ENCODE results near the gene GAS2L1. TPM values are rescaled to one million over a fixed set of nuclear protein-coding genes. Genes with fewer than 3 reads are reported as not detected.

GAS2L1 gene
- total RNA-seq, 1 experiment from 2014 or later = 28.3 TPM

DNA sequence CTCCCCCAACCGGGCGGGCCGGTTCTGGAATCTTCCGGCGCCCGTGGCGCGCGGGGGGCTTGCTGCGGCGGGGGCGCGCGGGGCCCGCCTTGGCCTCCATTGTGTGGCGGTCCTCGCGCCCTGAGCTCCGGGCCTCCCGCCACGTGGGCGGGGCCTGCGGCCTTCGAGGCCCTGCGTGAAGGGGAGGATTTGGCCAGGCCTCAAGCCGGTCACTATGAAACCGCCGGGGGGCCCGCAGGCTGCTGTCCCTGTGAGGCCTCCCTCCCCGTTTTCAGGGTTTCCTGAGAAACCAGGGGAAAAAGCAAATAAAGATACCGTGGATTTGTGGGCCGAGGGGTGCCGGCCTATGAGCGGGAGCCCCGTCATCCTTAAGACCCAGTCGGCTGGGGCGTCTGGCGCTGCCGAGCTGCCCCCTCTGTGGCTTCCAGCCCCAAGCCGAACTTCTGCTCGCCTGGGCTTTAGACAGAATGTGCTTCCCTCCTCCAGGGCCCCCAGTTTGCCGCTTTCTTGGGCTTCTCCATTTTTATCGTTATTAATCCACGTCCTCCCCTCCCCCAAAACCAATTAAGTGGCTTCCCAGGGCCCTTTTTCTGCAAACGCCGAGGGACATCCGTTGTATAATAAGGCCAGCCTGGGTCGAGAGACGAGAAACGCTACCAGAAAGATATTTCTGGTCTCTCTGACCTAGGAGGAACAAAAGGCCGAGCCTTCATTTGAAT, 37.8 kb upstream of the GAS2L1 start:
- Histone ChIP-seq H3K4me3 (ENCODE audit: insufficient read depth, low read depth, low read length) (peak overlapping the region; percentile 99), H3K27me3 (ENCODE audit: control insufficient read depth, insufficient read depth, low read length) (no peaks in the 10 kb centered on the region), H3K36me3 (replicated peaks; ENCODE audit: control insufficient read depth, insufficient read depth, low read length) (peaks cover 44% of the 10 kb centered on the region)
- DNase-seq = peak; percentile 90

- H3K27me3 ChIP-seq (ENCODE audit: control insufficient read depth, insufficient read depth, low read length) = no peaks in the 10 kb centered on the region
- no peak for DNase-seq
- H3K36me3 ChIP-seq (replicated peaks; ENCODE audit: control insufficient read depth, insufficient read depth, low read length) = peaks cover 48% of the 10 kb centered on the region
Measured at GRCh38 chr22:29269230-29269604, 37.2 kb upstream of the GAS2L1 start.

DNA sequence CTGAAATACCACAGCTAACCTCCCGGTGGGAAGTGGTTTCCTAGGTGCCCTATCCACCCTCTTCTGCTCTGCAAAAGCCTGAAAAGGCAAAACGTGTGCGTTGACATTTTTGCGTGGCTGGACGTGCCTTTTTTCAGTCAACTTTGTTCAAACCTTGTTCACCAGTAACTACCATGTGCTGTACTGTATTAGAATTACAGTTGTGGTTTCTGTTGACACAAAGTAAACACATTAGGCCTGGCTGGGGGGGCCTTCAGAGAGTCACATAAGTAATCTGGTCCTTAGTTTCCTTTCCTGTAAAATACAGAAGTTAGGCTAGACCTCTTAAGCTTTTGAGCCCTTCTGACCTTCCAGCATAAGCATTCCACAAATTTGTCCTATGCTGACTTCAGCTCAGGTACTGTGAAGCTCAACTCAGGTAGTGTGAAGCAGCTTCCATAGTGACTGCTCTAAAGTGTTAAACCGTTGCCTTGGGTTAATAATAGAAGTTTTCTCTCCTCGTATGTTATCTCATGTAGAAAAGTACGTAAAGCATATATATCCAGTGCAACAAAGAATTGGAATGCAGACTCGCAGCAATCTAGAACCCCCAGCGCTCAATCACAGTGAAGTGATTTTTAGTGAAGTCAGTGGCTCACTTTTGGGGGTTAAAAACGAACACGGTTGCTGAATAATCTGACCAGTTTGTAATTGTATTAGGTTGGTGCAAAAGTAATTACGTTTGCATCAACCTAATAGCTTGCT, 36.5 kb upstream of the GAS2L1 start:
- no peak for DNase-seq
- Histone ChIP-seq H3K36me3 (replicated peaks; ENCODE audit: control insufficient read depth, insufficient read depth, low read length) (peaks cover 47% of the 10 kb centered on the region), H3K4me3 (ENCODE audit: insufficient read depth, low read depth, low read length) (peak overlapping the region; percentile 99), H3K27me3 (ENCODE audit: control insufficient read depth, insufficient read depth, low read length) (no peaks in the 10 kb centered on the region)

More at GRCh38 chr22:29269230-29269604, 37.2 kb upstream of the GAS2L1 start:
- peak overlapping the region; percentile 99 for H3K4me3 ChIP-seq (ENCODE audit: insufficient read depth, low read depth, low read length)

DNA sequence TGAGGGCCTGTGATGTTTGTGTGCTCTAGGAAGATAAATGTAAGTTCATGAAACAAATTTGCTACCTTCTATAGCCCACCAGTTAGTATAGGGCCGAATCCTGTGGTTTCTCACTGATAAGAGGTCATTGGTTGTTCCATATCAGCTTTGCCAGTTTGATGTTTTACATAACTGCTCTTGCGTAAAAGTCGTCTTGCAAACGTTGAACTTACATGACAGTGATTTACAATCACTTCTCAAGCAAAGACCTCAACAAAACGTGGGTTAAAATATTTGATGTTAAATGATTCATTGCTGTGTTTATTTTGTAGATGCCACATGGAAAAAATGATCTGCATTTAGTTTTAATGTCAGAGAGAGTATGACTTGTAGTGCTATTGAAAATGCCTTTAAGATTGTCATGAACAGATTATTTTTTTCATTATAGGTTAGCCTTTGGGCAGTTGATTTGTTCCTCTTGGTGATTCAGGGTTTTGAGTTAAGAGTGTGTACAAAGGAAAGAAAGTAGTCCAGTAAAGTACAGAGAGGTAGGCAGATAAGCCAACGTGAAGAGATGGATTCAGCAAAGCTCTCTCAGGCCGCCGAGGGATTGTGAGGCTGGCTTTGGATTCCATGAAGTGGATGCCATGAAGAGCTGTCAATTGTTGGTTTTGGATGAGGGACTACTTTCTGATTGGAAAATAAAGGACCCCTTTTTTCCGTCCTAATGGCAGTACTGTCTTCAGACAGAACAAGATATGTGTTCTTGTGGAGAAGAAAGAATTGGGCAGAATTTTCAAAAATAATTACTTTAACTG, 35.8 kb upstream of the GAS2L1 start:
- no peak for DNase-seq
- no peak overlapping the region for H3K4me3 ChIP-seq (ENCODE audit: insufficient read depth, low read depth, low read length)
- H3K27me3 ChIP-seq (ENCODE audit: control insufficient read depth, insufficient read depth, low read length) = no peaks in the 10 kb centered on the region
- peaks cover 49% of the 10 kb centered on the region for H3K36me3 ChIP-seq (replicated peaks; ENCODE audit: control insufficient read depth, insufficient read depth, low read length)

DNA sequence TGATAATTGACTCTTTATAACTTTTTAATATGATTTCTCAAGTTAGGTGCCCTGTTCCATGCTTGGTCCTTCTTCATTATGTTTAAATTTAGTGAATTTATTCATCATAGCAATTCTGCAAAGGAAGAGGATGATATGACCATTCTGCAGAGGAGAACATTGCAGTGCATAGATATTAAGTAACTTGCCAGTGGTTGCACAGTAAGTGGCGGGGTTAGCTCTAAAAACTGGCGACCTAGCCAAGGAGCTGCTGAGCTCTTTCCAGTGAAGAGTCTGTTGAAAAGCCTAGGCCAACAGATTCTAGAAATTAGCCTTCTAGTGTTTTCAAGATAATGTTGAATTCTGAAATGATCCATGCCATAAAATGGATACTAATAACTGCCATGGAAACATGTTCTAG, 33.8 kb upstream of the GAS2L1 start:
- peaks cover 51% of the 10 kb centered on the region for H3K36me3 ChIP-seq (replicated peaks; ENCODE audit: control insufficient read depth, insufficient read depth, low read length)
- no peak for DNase-seq
- H3K4me3 ChIP-seq (ENCODE audit: insufficient read depth, low read depth, low read length) = no peak overlapping the region
- no peaks in the 10 kb centered on the region for H3K27me3 ChIP-seq (ENCODE audit: control insufficient read depth, insufficient read depth, low read length)

DNA sequence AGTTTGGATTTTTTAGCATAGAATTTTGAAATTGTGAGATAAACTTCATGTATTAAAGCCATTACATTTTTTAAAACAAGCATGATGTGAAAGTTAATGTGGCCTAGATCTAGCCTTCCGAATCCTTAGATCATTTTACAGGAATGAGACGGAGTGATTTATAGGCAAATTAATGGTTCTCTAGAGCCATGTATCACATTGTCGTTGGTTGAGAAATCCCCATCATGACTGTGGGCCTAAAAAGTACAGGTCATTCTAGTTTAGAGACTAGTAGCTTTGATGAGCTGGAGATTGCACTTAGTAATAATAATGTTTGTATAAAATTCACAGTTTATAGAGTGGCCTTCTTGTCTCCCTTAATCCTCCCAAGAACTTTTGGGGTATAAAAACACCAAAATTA, 31.3 kb upstream of the GAS2L1 start:
- DNase-seq = no peak
- Histone ChIP-seq H3K36me3 (replicated peaks; ENCODE audit: control insufficient read depth, insufficient read depth, low read length) (peaks cover 59% of the 10 kb centered on the region), H3K4me3 (ENCODE audit: insufficient read depth, low read depth, low read length) (no peak overlapping the region), H3K27me3 (ENCODE audit: control insufficient read depth, insufficient read depth, low read length) (no peaks in the 10 kb centered on the region)

GRCh38 chr22:29275819-29276565, 30.5 kb upstream of the GAS2L1 start:
- Histone ChIP-seq H3K36me3 (replicated peaks; ENCODE audit: control insufficient read depth, insufficient read depth, low read length) (peaks cover 55% of the 10 kb centered on the region), H3K4me3 (ENCODE audit: insufficient read depth, low read depth, low read length) (no peak overlapping the region), H3K27me3 (ENCODE audit: control insufficient read depth, insufficient read depth, low read length) (no peaks in the 10 kb centered on the region)
- DNase-seq = no peak

DNA sequence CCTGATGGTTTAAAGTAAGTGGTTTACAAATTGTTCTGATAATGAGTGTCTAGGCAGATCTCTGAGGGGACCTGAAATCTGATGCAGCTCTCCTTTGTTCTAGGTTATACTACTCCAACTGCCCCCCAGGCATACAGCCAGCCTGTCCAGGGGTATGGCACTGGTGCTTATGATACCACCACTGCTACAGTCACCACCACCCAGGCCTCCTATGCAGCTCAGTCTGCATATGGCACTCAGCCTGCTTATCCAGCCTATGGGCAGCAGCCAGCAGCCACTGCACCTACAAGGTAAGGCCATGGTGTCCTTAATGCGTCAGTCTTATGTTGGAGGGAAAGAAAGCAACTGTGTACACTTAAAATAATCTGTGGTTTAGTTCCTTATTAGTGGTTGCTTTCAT, 28.5 kb upstream of the GAS2L1 start:
- Histone ChIP-seq H3K36me3 (replicated peaks; ENCODE audit: control insufficient read depth, insufficient read depth, low read length) (peaks cover 55% of the 10 kb centered on the region), H3K4me3 (ENCODE audit: insufficient read depth, low read depth, low read length) (no peak overlapping the region), H3K27me3 (ENCODE audit: control insufficient read depth, insufficient read depth, low read length) (no peaks in the 10 kb centered on the region)
- DNase-seq = no peak

GRCh38 chr22:29284196-29284595, 22.3 kb upstream of the GAS2L1 start:
- Histone ChIP-seq H3K4me3 (ENCODE audit: insufficient read depth, low read depth, low read length) (no peak overlapping the region), H3K36me3 (replicated peaks; ENCODE audit: control insufficient read depth, insufficient read depth, low read length) (peaks cover 53% of the 10 kb centered on the region), H3K27me3 (ENCODE audit: control insufficient read depth, insufficient read depth, low read length) (no peaks in the 10 kb centered on the region)
- DNase-seq = no peak

DNA sequence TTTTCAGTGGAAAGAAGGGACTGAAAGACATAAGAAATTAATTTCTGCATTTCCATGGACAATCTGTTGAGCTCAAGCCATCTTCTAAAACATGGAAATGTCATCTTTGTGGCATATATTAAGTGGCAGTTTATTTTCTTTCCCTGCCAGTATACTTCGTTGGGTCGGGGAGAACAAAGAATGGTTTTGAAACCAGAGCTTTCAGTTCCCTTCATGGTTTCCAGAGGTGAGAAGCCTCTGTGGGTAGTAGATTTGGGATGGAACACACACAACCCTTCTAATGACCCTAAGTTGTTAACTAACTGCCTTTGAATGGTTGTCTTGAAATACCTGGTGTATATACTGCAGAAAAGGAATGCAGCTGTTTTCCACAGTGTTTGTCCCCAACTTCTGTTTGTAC, 17.6 kb upstream of the GAS2L1 start:
- no peak for DNase-seq
- peaks cover 54% of the 10 kb centered on the region for H3K36me3 ChIP-seq (replicated peaks; ENCODE audit: control insufficient read depth, insufficient read depth, low read length)
- no peaks in the 10 kb centered on the region for H3K27me3 ChIP-seq (ENCODE audit: control insufficient read depth, insufficient read depth, low read length)
- H3K4me3 ChIP-seq (ENCODE audit: insufficient read depth, low read depth, low read length) = no peak overlapping the region

GRCh38 chr22:29290061-29290460, 16.4 kb upstream of the GAS2L1 start:
- Histone ChIP-seq H3K27me3 (ENCODE audit: control insufficient read depth, insufficient read depth, low read length) (no peaks in the 10 kb centered on the region), H3K4me3 (ENCODE audit: insufficient read depth, low read depth, low read length) (no peak overlapping the region), H3K36me3 (replicated peaks; ENCODE audit: control insufficient read depth, insufficient read depth, low read length) (peaks cover 52% of the 10 kb centered on the region)
- DNase-seq = no peak

GRCh38 chr22:29291215-29291614, 15.2 kb upstream of the GAS2L1 start:
- DNase-seq = no peak
- Histone ChIP-seq H3K27me3 (ENCODE audit: control insufficient read depth, insufficient read depth, low read length) (no peaks in the 10 kb centered on the region), H3K4me3 (ENCODE audit: insufficient read depth, low read depth, low read length) (no peak overlapping the region), H3K36me3 (replicated peaks; ENCODE audit: control insufficient read depth, insufficient read depth, low read length) (peaks cover 58% of the 10 kb centered on the region)

- H3K36me3 ChIP-seq (replicated peaks; ENCODE audit: control insufficient read depth, insufficient read depth, low read length) = peaks cover 64% of the 10 kb centered on the region
Measured at GRCh38 chr22:29292379-29292778, 14.1 kb upstream of the GAS2L1 start.

DNA sequence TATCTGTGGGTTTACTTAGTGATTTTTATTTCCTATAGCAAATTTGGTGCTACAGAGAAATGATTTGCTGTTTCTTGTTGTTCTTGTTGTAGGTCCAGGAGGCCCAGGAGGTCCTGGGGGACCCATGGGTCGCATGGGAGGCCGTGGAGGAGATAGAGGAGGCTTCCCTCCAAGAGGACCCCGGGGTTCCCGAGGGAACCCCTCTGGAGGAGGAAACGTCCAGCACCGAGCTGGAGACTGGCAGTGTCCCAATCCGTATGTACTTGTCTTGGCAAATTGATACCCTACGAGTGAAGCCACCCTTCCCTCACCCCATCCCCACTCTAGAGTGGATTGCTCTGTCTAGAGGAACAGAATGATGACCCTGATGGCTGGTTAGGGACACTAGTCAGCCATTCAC, 7.8 kb upstream of the GAS2L1 start:
- no peak for DNase-seq
- Histone ChIP-seq H3K36me3 (replicated peaks; ENCODE audit: control insufficient read depth, insufficient read depth, low read length) (peaks cover 51% of the 10 kb centered on the region), H3K4me3 (ENCODE audit: insufficient read depth, low read depth, low read length) (no peak overlapping the region), H3K27me3 (ENCODE audit: control insufficient read depth, insufficient read depth, low read length) (no peaks in the 10 kb centered on the region)

More at GRCh38 chr22:29292379-29292778, 14.1 kb upstream of the GAS2L1 start:
- Histone ChIP-seq H3K27me3 (ENCODE audit: control insufficient read depth, insufficient read depth, low read length) (no peaks in the 10 kb centered on the region), H3K4me3 (ENCODE audit: insufficient read depth, low read depth, low read length) (no peak overlapping the region)
- DNase-seq = no peak

Data from H7 (cell line).